Cerebellar cortex (tissue), 1 donor: ENCODE measurements around the gene MAPK8IP2.
"Not testable (repeated sequence)": the region's sequence is repeated elsewhere in the genome, so short reads cannot be mapped to it uniquely, and the experiment has no call there.

Experiments
- DNase-seq: peaks from one replicate; pipeline ENCODE4 v3.0.0-alpha.2; 2015; ENCODE audit warnings: low spot score

Gene MAPK8IP2

DNA sequence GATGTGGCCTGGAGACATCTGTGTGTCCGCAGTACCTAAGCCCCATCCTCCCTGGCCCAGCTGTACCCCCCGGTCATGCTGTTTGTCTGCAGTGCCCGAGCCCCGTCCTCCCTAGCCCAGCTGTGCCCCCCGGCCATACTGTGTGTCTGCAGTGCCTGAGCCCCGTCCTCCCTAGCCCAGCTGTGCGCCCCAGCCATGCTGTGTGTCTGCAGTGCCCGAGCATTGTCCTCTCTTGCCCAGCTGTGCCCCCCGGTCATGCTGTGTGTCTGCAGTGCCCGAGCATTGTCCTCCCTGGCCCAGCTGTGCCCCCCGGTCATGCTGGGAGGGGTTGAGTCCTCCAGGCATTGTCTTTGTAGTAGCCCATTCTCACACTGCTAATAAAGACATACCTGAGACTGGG lies 35.0 kb downstream of the MAPK8IP2 start:
- no peak for DNase-seq

DNA sequence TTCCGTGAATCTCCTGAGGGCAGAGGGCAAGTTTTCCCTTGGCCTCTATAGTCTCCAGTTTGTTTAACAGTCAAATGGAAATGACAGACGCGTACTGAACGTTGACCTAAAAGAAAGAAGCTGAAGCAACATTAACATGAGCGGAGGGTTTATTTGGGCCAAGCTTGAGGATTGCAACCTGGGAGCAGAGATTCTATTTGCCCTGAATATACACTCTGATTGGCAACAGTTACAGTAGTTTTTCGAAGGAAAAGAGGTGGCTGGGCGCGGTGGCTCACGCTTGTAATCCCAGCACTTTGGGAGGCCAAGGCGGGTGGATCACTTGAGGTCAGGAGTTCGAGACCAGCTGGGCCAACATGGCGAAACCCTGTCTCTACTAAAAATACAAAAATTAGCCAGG lies 39.7 kb downstream of the MAPK8IP2 start:
- DNase-seq: not testable (repeated sequence)

DNA sequence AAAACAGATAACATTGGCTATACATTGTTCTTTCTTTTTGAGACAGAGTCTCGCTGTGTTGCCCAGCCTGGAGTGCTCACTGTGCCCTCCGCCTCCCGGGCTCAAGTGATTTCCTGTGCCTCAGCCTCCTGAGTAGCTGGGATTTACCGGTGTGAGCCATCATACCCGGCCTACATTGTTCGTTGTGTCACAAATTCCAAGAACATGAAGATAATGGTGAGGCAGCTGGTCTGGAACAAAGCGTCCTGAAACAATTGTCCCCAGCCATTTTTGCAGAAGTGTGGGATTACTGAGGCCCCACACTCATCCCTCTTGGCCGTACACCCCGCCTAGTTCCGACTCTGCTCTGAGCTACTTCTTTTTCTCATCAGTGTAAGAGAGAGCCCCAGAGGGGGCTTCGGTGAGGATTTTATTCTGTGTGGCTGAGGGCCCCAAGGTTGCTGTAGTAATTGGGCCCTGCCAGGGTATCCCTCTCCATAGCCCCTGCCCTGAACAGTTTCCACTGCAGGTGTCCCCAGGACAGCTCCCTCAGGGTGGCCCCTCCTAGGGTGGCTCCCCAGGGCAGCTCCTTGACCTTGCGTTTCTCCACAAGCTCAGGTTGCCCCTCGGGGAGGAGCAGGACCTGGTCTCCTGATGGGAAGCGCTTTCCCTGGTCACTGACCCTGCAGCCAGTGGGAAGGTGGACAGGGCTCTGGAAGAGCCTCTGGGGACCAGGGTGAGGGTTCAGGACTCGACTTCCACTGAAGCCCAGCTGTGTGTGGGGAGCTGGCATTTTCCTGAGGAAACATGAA lies 40.5 kb downstream of the MAPK8IP2 start:
- no peak for DNase-seq

DNA sequence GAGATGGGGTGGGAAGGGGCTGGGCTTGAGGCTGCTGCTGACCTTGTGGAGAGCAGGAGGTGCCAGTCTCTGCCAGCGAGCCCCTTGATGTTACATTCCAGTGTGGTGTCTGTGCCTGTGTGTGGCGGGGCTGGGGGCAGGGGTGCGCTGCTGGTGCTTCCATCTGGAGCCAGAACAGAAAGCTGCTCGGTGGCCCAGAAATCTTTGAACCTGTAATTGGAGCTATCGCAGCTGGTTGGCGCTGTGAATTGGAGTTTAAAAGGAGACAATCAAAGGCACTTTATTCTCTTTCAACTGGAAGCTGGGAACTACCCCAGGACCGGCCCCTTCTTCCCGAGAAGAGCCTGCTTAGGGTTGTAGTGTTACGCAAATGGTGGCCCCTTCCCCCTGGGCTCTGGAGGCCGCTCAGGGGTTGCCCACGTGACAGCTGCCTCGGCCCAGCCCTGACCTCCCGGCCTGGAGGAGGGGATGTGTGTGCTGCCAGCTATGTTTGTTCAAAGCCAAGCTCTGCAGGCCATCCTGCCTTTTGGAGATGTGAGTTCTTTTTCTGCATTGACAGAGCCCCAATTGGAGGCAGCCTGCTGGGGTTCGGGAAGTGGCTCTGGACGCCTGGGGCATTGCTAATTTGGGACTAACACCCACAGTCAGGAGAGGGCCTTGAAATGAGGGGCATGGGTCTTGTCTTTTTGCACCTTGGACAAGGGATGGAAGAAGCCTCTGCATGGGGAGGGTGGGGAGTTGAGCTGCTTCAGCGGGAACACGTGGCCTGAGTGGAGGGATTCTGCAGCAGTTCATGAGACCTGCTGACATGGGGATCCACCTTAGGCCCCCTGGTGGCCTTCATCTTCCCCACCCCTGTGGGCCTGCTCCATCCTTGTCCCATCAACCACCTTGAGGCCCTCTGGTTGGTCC lies 41.4 kb downstream of the MAPK8IP2 start:
- no peak for DNase-seq

GRCh38 chr22:50643021-50643820 lies 42.6 kb downstream of the MAPK8IP2 start:
- DNase-seq: peak; percentile 54

DNA sequence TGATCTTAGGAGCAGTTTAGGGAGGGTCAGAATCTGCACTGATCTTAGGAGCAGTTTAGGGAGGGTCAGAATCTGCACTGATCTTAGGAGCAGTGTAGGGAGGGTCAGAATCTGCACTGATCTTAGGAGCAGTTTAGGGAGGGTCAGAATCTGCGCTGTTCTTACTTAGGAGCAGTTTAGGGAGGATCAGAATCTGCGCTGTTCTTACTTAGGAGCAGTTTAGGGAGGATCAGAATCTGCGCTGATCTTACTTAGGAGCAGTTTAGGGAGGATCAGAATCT lies 43.2 kb downstream of the MAPK8IP2 start:
- not testable (repeated sequence) for DNase-seq

DNA sequence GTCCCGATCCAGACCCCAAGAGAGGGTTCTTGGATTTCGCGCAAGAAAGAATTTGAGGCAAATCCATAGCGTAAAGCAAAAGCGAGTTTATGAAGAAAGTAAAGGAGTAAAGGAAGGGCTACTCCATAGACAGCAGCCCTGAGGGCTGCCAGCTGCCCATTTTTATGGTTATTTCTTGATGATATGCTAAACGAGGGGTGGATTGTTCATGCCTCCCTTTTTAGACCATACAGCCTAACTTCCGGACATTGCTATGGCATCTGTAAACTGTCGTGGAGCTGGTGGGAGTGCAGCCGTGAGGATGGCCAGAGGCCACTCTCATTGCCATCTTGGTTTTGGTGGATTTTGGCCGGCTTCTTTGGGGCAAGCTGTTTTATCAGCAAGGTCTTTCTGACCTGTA lies 52.7 kb downstream of the MAPK8IP2 start:
- DNase-seq: no peak

- not testable (repeated sequence) for DNase-seq
Observed at GRCh38 chr22:50654664-50655063, 54.1 kb downstream of the MAPK8IP2 start.

DNA sequence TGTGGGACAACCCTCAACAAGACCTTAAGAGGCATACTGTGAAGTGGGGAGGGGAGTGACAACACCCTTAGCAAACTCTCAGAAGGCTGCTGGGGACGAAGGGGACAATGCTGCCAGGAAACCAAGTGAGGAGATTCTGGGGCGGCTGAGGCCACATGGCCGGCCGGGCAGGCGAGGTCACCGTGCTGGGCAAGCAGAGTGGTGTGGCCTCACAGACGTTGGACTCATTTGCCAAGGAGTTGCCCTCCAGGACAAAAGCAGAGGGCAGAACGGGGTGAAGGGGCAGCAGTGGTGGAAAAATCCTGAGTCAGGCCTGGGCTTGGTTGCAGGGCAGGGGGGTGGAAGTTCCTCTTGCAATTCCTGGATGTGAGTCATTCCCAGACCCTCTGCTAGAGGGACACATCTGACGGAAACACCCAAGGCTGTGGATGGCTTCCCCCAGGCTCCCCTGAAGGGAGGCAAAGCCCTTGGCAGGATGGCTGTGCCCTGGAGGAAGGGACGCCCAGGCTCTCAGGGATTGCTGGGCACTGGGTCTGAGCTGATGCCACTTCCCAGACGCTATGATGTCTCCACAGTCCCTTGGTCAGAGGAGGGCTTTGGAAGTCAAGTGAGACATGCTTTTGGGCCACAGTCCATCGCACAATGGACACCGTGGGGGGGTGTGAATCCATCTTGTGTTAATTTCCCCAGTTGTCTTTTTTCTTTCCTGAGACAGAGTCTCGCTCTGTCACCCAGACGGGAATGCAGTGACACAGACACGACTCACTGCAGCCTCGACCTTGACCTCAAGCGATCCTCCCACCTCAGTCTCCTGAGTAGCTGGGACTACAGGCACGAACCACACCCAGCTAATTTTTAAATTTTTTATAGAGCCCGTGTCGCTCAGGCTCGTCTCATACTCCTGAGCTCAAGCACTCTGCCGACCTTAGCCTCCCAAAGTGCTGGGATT lies 55.8 kb downstream of the MAPK8IP2 start:
- no peak for DNase-seq

- no peak for DNase-seq
Observed at GRCh38 chr22:50657925-50658324, 57.3 kb downstream of the MAPK8IP2 start.

GRCh38 chr22:50659711-50660110 lies 59.1 kb downstream of the MAPK8IP2 start:
- not testable (repeated sequence) for DNase-seq

GRCh38 chr22:50660306-50660705 lies 59.7 kb downstream of the MAPK8IP2 start:
- no peak for DNase-seq
